Fibroblast of skin of left biceps (primary cell): Measurements from ENCODE around the gene CDKAL1.
A peak's percentile ranks its signal among the peaks of the same experiment; 100 is the strongest.

Source experiments
- DNase-seq, 2 experiments: peaks; one replicate each; pipeline ENCODE4 v3.0.0-alpha.2; 2013; ENCODE audit warnings: low read depth in 2 of 2

CDKAL1 gene

DNA sequence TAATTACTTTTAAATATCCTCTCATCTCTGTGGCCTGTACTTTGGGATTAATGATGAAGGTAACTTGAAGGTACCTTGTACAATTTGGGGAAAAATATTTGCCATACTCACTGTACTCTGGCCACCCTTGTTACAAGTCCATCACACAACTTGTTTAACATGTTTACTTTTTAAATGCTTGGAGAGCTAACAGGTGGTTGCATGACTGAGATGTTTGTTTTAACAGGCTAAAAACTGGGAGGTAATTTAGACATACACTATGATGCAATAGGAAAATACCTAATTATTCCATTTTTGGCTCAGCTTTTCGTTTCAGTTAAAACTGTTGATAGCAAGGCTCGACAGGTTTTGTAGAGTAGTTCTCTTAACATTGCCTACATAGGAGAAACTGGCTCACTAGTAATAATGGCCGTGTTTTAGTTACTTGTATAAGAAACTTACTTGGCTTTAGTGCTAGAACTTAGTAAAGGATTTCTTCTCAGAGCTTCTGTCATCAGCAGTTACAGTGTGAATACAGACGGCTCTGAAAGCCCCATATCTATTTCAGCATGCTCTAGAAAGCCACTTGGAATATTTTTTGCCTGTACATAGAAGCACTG lies 569.5 kb downstream of the CDKAL1 start:
- DNase-seq, result no peak

- DNase-seq, result no peak
Observed at GRCh38 chr6:21104288-21104687, 570.0 kb downstream of the CDKAL1 start.

DNA sequence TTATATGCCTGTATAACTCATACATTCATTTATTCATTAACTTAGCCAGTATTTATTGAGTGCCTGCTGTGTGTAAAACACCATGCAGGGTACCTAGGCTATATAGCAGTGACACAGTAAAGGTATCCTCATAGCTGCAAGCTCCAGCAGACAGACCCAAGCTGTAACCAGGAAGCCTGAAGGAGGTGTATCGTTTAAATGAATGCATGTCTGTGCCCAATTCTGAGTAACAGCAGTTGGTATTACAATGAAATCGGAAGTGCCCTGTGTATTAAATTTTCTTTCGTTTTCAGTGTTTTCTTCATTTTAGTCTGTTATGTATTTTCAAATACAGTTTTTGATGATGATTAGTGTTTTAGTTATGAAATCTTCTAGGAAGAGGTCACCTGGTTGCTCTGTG lies 573.5 kb downstream of the CDKAL1 start:
- no peak for DNase-seq

DNA sequence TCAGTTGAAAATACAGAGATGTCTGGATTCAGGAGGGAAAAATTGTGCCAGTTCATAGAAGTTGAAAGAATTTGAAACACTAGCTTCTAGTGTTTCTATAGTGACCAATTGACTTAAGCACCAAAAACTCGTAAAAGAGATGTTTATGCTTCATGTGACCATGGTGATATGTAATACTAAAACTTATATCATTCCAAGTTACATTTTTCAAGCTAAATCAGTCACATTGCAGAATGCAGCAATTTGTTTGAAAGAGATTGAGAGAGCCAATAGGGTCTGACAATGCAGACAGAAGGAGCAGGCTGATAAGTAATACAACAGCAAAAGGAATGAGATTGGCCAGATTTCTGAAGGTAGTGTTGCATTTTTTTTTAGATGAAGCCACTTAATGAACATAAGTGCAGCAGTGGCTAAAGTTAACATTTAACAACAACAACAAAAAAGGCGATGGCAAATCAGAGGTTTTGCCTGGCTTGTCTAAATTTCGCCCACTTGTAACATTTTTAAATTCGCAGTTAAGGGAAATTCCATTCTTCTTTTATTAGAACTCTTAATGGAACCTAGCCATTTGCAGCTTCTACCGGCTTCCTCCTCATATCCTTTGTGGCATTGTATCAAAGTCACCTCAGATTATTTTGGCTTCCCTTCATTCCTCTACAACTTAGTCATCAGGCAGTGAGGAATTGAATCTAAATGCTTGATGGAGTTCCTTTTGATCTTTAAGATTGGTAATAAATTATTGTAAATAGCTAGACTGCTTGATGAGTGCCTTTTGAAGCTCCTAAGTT lies 575.3 kb downstream of the CDKAL1 start:
- DNase-seq, result peak; percentile 63 to 73

- no peak for DNase-seq
Observed at GRCh38 chr6:21110684-21111083, 576.4 kb downstream of the CDKAL1 start.

DNA sequence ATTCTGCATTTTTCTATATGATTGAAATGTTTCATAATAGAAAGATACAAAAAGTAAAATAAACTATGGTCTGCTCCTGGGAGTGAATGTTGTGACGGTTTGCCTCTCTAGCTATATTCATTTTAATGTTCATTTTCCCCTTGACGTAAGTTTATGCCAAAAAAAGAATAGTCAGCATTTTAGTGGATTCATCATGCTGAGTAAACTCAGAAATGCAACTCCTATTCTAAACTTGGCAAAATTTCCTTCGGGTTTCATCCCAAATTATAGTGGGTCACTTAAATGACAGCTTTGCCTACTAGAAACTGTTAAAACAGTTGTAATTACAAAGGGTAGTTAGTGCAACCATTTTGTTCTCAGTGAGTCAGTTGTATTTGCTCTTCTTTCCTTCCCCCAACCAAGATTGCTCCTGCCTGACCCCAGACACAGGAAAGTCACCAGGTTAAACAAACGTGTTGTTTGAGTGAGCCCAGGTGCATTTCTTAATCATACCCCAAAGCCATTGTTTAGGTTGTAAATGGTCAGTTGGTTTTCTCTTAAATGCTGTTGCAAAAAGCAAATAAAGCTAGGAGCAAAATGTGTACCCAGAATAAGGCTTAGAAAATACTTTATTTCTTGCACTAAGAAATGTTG lies 577.0 kb downstream of the CDKAL1 start:
- no peak for DNase-seq

DNA sequence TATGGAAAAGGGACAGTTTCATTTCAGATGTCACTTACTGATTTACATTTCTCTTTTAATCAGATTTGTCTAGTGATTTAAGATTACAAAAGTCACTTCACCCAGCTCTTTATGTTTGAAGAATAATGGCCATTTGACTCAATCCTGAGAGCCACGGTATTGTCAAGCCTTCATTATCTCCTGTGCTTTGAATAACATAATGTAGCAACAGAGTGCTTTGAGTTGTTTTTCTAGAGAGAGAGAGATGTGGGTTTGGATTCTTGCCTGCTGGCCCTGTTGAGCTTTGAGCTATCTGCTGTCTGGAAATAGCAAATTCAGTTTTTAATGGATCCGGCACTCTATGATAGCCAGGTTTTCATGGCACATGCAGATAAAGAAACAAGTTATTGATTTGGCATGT lies 580.9 kb downstream of the CDKAL1 start:
- no peak for DNase-seq

DNA sequence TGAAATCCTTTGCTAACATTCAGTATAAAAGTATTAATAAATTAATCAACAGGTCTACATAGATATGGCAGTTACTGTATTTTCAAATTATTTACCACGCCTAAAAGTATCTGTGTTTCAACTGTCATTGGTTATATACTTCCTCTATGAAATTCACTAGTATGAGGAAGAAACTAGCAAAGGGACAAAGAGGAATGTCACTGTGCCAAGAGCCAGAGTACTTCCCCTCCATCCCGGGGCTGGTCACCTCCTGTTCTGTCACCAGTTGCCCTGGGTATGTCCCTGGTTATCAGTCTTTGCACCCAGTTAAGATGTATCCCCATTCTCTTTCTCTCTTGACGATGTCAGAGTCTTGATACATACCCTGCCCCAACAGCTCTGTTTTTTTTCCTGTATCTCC lies 582.5 kb downstream of the CDKAL1 start:
- DNase-seq, result no peak

GRCh38 chr6:21118216-21118780 lies 584.0 kb downstream of the CDKAL1 start:
- DNase-seq, result no peak

DNA sequence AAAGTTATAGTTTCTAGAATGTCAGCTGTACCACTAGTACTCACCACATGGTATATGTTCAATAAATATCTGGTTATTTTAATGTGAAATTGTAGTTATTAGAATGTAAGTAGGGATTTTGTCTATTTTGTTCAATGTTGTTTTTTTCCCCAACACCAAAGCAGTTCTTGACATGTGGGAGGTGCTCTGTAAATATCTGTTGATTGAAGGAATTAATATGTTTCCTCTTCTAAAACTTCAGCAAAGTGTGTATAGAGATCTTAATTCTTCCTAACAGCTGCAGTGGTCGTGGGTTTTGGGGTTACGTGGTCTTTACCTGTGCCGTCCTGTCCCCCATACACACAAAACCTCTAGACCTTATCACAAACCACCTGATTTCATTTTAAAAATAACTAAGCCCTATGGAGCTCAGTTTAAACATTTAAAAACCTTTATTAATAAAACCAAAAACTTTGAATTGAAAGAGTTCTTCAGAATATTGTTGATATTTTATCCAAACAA lies 587.4 kb downstream of the CDKAL1 start:
- no peak for DNase-seq

DNA sequence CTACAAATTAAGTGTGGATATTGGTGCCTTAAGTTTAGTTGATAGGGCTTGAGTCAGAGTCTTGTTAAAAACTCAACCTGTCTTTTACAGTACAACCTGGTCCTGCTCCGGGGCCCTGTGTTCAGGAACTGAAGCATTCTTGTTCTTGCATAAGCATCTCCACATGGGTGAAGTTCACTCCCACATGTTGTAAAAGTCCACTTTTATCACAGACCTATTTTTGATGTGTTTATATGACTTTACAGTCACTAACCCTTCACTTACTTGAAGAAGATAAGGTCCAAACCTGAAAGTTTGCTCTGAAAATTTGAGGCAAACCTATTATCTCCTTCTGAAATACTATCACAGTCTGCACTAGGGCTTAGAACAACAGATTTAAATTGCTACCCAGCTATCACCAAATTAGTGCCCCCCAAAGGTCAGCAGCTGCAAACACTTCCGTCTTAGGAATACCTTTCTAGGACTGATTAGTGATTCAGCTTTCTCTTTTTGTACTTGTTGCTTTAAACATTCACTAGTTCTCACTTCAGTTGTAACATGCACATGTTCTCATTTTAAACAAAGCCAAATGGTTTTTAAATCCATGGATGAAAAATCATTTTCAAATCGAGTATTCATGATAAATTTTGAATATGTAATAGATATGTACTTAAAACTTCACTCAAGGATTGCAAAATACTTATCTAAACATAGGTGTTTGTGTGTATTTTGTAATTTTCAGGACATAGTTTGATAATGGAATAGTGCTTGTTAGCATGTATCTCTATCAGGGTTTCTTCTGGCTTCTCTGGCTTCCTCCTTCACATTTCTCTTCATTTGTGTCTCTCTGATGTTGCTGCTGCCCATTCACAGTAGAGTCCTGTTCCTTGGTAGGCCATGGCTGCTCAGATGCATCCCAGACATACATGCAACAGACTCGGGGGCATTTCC lies 589.5 kb downstream of the CDKAL1 start:
- DNase-seq, result no peak

GRCh38 chr6:21128601-21129000 lies 594.3 kb downstream of the CDKAL1 start:
- no peak for DNase-seq

GRCh38 chr6:21131406-21131805 lies 597.1 kb downstream of the CDKAL1 start:
- no peak for DNase-seq

DNA sequence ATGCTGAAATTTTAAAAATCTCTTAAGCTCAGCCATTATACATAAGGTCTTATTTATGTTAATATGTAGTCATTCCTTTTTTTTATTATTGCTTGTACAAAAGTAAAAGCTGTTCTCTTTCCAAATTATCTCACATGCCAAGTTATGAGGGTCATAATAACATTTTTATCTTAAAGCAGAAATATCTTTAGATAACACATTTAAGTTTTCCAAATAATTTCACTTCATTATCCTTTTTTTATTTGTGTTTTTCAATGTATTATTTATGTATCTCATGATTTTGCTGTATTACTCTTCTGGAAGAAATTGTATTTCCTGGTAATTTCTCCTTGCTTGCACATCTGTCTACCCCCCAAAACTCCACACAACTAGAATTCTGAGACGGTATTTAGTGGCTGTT lies 598.2 kb downstream of the CDKAL1 start:
- no peak for DNase-seq

GRCh38 chr6:21132856-21133838 lies 598.9 kb downstream of the CDKAL1 start:
- DNase-seq, result peak in 1 of 2 experiments; percentile 33

DNA sequence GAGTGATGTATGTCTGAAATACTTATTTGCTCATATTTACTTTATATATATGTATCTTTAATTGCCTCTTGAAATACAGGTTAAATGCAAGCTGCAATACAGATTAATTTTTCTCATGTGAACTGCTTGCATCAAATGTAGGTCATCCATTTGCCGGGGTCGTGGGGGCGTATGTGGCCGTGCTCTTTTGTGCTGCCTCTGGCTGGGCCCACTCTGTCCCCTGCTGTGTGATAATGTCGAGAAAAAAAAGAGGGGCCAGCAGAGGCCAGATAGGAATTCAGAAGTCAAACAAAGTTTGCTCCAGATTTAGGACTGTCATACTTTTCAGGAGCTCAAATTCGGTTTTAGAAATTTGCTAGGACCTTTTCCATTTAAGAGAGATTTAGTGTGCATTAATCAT lies 599.6 kb downstream of the CDKAL1 start:
- no peak for DNase-seq

DNA sequence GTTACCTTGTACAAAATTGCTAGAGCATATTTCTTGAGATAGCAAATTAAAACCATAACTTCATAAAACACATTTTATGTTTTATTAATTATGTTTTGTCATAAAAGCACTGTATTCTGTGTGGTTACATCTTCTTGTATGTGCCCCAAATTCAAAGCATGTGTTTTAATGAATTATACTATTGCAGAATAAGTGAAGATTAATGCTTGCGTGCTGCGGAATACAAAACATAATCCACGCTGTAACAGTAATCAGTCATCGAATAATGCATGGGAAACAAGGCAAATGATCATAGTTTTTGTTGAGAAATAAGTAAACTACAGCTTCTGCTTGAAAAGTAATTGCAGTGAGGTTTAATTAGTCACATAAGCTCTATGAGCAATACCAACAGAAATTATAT lies 600.1 kb downstream of the CDKAL1 start:
- peak; percentile 38 to 50 for DNase-seq

DNA sequence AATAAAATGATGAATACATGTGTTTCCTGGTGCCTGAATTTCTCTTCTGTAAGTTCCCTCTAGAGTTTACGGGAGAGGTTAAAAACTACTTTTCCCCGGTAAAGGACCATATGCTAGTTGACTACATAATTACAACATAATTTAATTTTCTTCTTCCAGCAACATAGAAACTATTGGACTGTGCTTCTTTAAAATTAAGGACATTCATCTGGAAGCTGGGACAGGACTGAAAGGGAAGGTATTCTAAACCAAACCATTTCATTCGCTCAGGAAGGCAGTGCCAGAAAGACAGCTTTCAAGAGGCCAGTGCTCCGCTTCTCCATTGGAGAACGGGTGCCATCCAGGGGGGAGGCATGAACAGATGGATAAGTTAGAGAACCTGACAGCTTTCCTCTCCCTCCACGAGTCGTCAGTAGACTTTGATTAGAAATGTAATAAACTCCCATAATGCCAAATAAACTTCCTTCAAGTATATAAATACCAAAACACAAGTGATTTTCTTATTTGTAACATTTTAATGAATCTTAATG lies 601.3 kb downstream of the CDKAL1 start:
- DNase-seq, result no peak

DNA sequence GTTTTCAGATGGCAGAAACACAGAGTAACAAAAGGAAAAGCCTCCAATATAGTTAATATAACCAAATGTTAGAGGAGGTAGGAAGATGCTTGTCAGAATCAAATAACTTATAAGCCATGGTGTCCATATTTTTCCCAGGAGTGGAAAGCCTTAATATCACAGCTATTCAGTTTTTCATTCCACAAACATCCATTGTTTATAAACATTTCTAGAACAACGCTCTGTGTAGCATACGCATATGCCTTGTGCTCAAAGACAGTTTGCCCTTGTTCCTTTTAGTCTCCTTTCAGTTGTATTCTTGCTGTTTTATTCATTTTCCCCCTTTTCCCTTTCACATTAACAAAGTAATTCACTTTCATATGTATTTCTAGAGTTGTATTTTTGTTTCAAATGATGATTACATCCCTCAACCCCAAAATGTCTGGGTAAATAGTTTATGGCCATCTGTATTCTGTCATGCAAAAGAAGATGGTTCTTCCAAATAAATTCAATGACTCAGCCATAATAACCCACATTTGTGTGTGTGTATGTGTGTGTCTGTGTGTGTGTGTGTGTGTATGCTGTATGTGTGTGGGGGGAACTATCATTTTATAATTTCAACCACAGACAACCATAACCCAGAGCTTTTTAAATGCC lies 603.6 kb downstream of the CDKAL1 start:
- no peak for DNase-seq
